SK-N-MC (cell line): ENCODE measurements around the gene KCNK15.

Experiments used
- EZH2 ChIP-seq: fragments of 200-600 bp; sonication (generic); IDR thresholded peaks from one replicate; pipeline ENCODE4 v1.6.1; 2017; ENCODE audit warnings: antibody characterized with exemption
- FOXP2 ChIP-seq: optimal IDR thresholded peaks from 2 replicates; pipeline ENCODE3; 2011; ENCODE audit warnings: mild to moderate bottlenecking, moderate library complexity; ENCODE audit not compliant: insufficient read depth; ENCODE audit errors: extremely low read length, control extremely low read depth
- POLR2AphosphoS5 ChIP-seq: IDR thresholded peaks from 2 replicates; pipeline ENCODE4 v1.6.1; 2012; ENCODE audit warnings: mild to moderate bottlenecking, low read depth, low read length, borderline replicate concordance

DNA sequence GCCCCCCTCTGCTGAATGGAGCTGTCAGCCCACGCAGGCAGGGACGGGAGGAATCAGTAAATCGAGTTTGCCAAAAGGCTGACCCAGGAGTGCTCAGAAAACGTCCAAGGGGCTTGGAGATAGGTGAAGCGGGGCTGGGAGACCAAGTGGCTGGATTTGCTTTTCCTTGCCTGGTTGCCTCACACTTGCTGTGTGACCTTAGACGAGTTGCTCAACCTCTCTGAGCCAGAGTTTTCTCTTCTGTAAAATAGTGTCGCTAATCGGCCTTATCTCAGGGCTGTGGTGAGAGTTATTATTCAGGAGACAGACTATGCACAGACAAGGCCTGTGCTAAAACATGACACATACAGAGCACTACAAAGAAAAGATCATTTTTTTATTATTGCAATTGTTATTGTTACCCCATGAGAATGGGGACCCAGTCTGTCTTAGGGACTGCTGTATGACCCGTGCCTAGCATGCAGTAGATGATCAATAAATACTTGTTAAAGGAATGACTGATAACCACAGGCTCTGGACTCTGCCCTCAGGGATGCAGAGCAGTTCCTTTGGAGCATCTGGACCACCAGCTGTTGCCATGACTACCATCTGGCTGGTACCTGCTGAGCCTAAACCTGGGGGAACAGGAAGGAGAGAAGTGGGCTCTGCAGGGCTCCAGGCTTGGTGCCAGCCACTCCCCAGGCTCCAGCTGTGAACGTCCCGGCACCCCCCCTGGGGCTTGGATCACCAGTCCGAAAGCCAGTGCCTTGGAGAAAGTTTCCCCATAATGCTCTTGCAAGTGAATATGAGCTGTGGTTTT lies 901 bp downstream of the KCNK15 start:
- TF ChIP-seq POLR2AphosphoS5 = no peak
- TF ChIP-seq EZH2 = no peak
- no peak for TF ChIP-seq FOXP2
